HG02885 (cell line): ENCODE measurements around the gene JAKMIP3.

Source experiments
- ATAC-seq: cut with Tn5 transposase; IDR thresholded peaks from one replicate; pipeline ENCODE4 v1.9.1; 2021; ENCODE audit warnings: mild to moderate bottlenecking; ENCODE audit not compliant: unreplicated experiment, poor library complexity

Gene JAKMIP3

GRCh38 chr10:132107949-132108877, 42.5 kb downstream of the JAKMIP3 start:
- ATAC-seq = no peak

GRCh38 chr10:132109341-132110110, 43.8 kb downstream of the JAKMIP3 start:
- no peak for ATAC-seq

GRCh38 chr10:132110111-132110521, 44.4 kb downstream of the JAKMIP3 start:
- ATAC-seq = no peak

- ATAC-seq = no peak
These were observed 45.0 kb downstream of the JAKMIP3 start for GRCh38 chr10:132110713-132111112.

- no peak for ATAC-seq
These were observed 45.5 kb downstream of the JAKMIP3 start for GRCh38 chr10:132111121-132111731.

GRCh38 chr10:132111871-132112341, 46.2 kb downstream of the JAKMIP3 start:
- ATAC-seq = no peak

- ATAC-seq = no peak
These were observed 46.9 kb downstream of the JAKMIP3 start for GRCh38 chr10:132112611-132113010.

- ATAC-seq = no peak
These were observed 47.5 kb downstream of the JAKMIP3 start for GRCh38 chr10:132113206-132113605.

GRCh38 chr10:132113766-132114365, 48.1 kb downstream of the JAKMIP3 start:
- ATAC-seq = no peak

- no peak for ATAC-seq
These were observed 49.3 kb downstream of the JAKMIP3 start for GRCh38 chr10:132114953-132115520.
